ENCODE data around the gene KCNH5.

KCNH5 gene

GRCh38 chr14:62682208-62682607, 363.1 kb downstream of the KCNH5 start:
- no peak overlapping the region for H3K4me3 ChIP-seq (ENCODE audit: low read length, poor library complexity, severe bottlenecking)
- H3K4me1 ChIP-seq (ENCODE audit: insufficient read depth, low read length, poor library complexity, severe bottlenecking): no peaks in the 10 kb centered on the region
- no peaks in the 10 kb centered on the region for H4K20me1 ChIP-seq (ENCODE audit: insufficient read depth, low read length, poor library complexity, severe bottlenecking)
- no peaks in the 10 kb centered on the region for H3K79me2 ChIP-seq (ENCODE audit: insufficient read depth, low read length)
- H3K36me3 ChIP-seq (ENCODE audit: insufficient read depth, low read length): no peaks in the 10 kb centered on the region
- H3K4me2 ChIP-seq (ENCODE audit: low read depth, low read length, poor library complexity, severe bottlenecking): no peak overlapping the region
- TF ChIP-seq EZH2phosphoT487 (IDR thresholded peaks at IDR 0.05; ENCODE audit: borderline replicate concordance) (no peak), CTCF (conservative IDR thresholded peaks at IDR 0.05; ENCODE audit: low read length) (no peak)
- no peaks in the 10 kb centered on the region for H3K9me3 ChIP-seq (ENCODE audit: insufficient read depth, low read depth, low read length)
- H3K9me2 ChIP-seq (replicated peaks; ENCODE audit: low read depth, low read length): no peaks in the 10 kb centered on the region
- no peaks in the 10 kb centered on the region for H3K27me3 ChIP-seq (ENCODE audit: insufficient read depth, low read length, poor library complexity, severe bottlenecking)
- no peaks in the 10 kb centered on the region for H3F3A ChIP-seq (ENCODE audit: low read depth)
- H3K9ac ChIP-seq (ENCODE audit: low read depth, low read length, poor library complexity, severe bottlenecking): no peak overlapping the region
- H2AFZ ChIP-seq (ENCODE audit: low read length): no peak overlapping the region

- Histone ChIP-seq H3K4me3 (ENCODE audit: low read length, poor library complexity, severe bottlenecking) (no peak overlapping the region), H3K9me3 (ENCODE audit: insufficient read depth, low read depth, low read length) (no peaks in the 10 kb centered on the region)
- TF ChIP-seq CTCF (conservative IDR thresholded peaks at IDR 0.05; ENCODE audit: low read length): no peak
- no peak for TF ChIP-seq EZH2phosphoT487 (IDR thresholded peaks at IDR 0.05; ENCODE audit: borderline replicate concordance)
These were observed 370.6 kb downstream of the KCNH5 start for GRCh38 chr14:62674563-62675237.

GRCh38 chr14:62673014-62673755, 372.1 kb downstream of the KCNH5 start:
- Histone ChIP-seq H3K36me3 (ENCODE audit: insufficient read depth, low read length) (no peaks in the 10 kb centered on the region), H3K9ac (ENCODE audit: low read depth, low read length, poor library complexity, severe bottlenecking) (no peak overlapping the region), H3K4me1 (ENCODE audit: insufficient read depth, low read length, poor library complexity, severe bottlenecking) (no peaks in the 10 kb centered on the region), H3K4me2 (ENCODE audit: low read depth, low read length, poor library complexity, severe bottlenecking) (no peak overlapping the region), H3K79me2 (ENCODE audit: insufficient read depth, low read length) (no peaks in the 10 kb centered on the region), H3K4me3 (ENCODE audit: low read length, poor library complexity, severe bottlenecking) (no peak overlapping the region), H3K27me3 (ENCODE audit: insufficient read depth, low read length, poor library complexity, severe bottlenecking) (no peaks in the 10 kb centered on the region), H2AFZ (ENCODE audit: low read length) (no peak overlapping the region), H3K9me3 (ENCODE audit: insufficient read depth, low read depth, low read length) (no peaks in the 10 kb centered on the region), H3K9me2 (replicated peaks; ENCODE audit: low read depth, low read length) (no peaks in the 10 kb centered on the region), H4K20me1 (ENCODE audit: insufficient read depth, low read length, poor library complexity, severe bottlenecking) (no peaks in the 10 kb centered on the region), H3F3A (ENCODE audit: low read depth) (no peaks in the 10 kb centered on the region)
- no peak for TF ChIP-seq CTCF (conservative IDR thresholded peaks at IDR 0.05; ENCODE audit: low read length)
- no peak for TF ChIP-seq EZH2phosphoT487 (IDR thresholded peaks at IDR 0.05; ENCODE audit: borderline replicate concordance)

More at GRCh38 chr14:62674563-62675237, 370.6 kb downstream of the KCNH5 start:
- no peak overlapping the region for H2AFZ ChIP-seq (ENCODE audit: low read length)
- no peak overlapping the region for H3K9ac ChIP-seq (ENCODE audit: low read depth, low read length, poor library complexity, severe bottlenecking)
- no peaks in the 10 kb centered on the region for H4K20me1 ChIP-seq (ENCODE audit: insufficient read depth, low read length, poor library complexity, severe bottlenecking)
- no peak overlapping the region for H3K4me2 ChIP-seq (ENCODE audit: low read depth, low read length, poor library complexity, severe bottlenecking)
- no peaks in the 10 kb centered on the region for H3K36me3 ChIP-seq (ENCODE audit: insufficient read depth, low read length)
- no peaks in the 10 kb centered on the region for H3K9me2 ChIP-seq (replicated peaks; ENCODE audit: low read depth, low read length)
- no peaks in the 10 kb centered on the region for H3K79me2 ChIP-seq (ENCODE audit: insufficient read depth, low read length)
- no peaks in the 10 kb centered on the region for H3K27me3 ChIP-seq (ENCODE audit: insufficient read depth, low read length, poor library complexity, severe bottlenecking)
- H3K4me1 ChIP-seq (ENCODE audit: insufficient read depth, low read length, poor library complexity, severe bottlenecking): no peaks in the 10 kb centered on the region
- no peaks in the 10 kb centered on the region for H3F3A ChIP-seq (ENCODE audit: low read depth)
